SK-N-SH (cell line): ENCODE measurements around the gene UNC5CL. TPM values are rescaled to one million over a fixed set of nuclear protein-coding genes. Genes with fewer than 3 reads are reported as not detected.

Experiments used
- CTCF ChIA-PET: fragments of 300-600, 350-600 bp; formaldehyde crosslinking; extraction: SDS; loops from one replicate; lab custom pipeline; 2021; lab: Yijun Ruan, JAX
- POLR2A ChIA-PET: fragments of 350-600 bp; sonication (Branson Sonifier 250); formaldehyde crosslinking; extraction: SDS; loops from one replicate; lab custom pipeline; 2020; ENCODE audit warnings: antibody characterized with exemption, inconsistent platforms; lab: Yijun Ruan, JAX
- DNase-seq: peaks from one replicate; pipeline ENCODE4 v3.0.0; 2012
- H2AFZ ChIP-seq: fragments of 200-600 bp; sonication (generic); 2 replicates; pipeline ENCODE4 v1.8.1; 2016; ENCODE audit warnings: antibody characterized with exemption, mild to moderate bottlenecking, low read depth
- H3F3A ChIP-seq: fragments of 200-600 bp; sonication (generic); replicated peaks from 2 replicates; pipeline ENCODE3; 2016; ENCODE audit warnings: antibody characterized with exemption, mild to moderate bottlenecking; ENCODE audit not compliant: insufficient read depth
- H3K27ac ChIP-seq, 2 experiments: fragments of 200-500 bp in 1 of 2; fragments of 200-600 bp in 1 of 2; sonication (Bioruptor generic) in 1 of 2; sonication (generic), shearing (Covaris generic) in 1 of 2; 2 replicates each; pipeline versions ENCODE4 v1.5.1 to v1.6.1; 2014 to 2016; ENCODE audit warnings: low read depth in 2 of 2, inconsistent platforms in 1 of 2, low read length in 1 of 2, mild to moderate bottlenecking in 1 of 2, mixed read lengths in 1 of 2
- H3K27me3 ChIP-seq: fragments of 200-600 bp; sonication (generic), shearing (Covaris generic); 2 replicates; pipeline ENCODE4 v1.6.1; 2016; ENCODE audit warnings: mixed run types; ENCODE audit not compliant: insufficient read depth
- H3K36me3 ChIP-seq, 2 experiments: fragments of 200-500 bp in 1 of 2; fragments of 200-600 bp in 1 of 2; sonication (Bioruptor generic) in 1 of 2; sonication (generic) in 1 of 2; replicated peaks in 1 of 2; 2 replicates each; pipeline versions ENCODE3 to v1.5.1; 2014 to 2016; ENCODE audit warnings: low read length in 1 of 2, mild to moderate bottlenecking in 1 of 2; ENCODE audit not compliant: insufficient read depth in 2 of 2, control insufficient read depth in 1 of 2
- H3K4me1 ChIP-seq, 2 experiments: fragments of 200-500 bp in 1 of 2; fragments of 200-600 bp in 1 of 2; sonication (Bioruptor generic) in 1 of 2; sonication (generic), shearing (Covaris generic) in 1 of 2; 2 replicates each; pipeline versions ENCODE4 v1.5.1 to v1.6.1; 2014 to 2016; ENCODE audit warnings: low read depth in 1 of 2, low read length in 1 of 2, mixed run types in 1 of 2; ENCODE audit not compliant: insufficient read depth in 2 of 2, control insufficient read depth in 1 of 2
- H3K4me2 ChIP-seq: fragments of 200-600 bp; sonication (generic), shearing (Covaris generic); 2 replicates; pipeline ENCODE4 v1.6.1; 2017; ENCODE audit warnings: mixed run types
- H3K4me3 ChIP-seq, 2 experiments: fragments of 200-500 bp in 1 of 2; fragments of 200-600 bp in 1 of 2; sonication (Bioruptor generic) in 1 of 2; sonication (generic), shearing (Covaris generic) in 1 of 2; 2 replicates each; pipeline versions ENCODE4 v1.5.1 to v1.8.1; 2014 to 2016; ENCODE audit warnings: low read depth in 2 of 2, inconsistent platforms in 1 of 2, low read length in 1 of 2, mild to moderate bottlenecking in 1 of 2, mixed read lengths in 1 of 2, moderate library complexity in 1 of 2
- H3K79me2 ChIP-seq: fragments of 200-600 bp; sonication (generic); 2 replicates; pipeline ENCODE4 v1.8.1; 2017; ENCODE audit warnings: mild to moderate bottlenecking; ENCODE audit not compliant: insufficient read depth
- H3K9ac ChIP-seq: fragments of 200-600 bp; sonication (generic); 2 replicates; pipeline ENCODE4 v1.6.1; 2017; ENCODE audit warnings: mixed run types
- H3K9me2 ChIP-seq: fragments of 200-600 bp; sonication (generic); 2 replicates; pipeline ENCODE4 v1.6.1; 2017; ENCODE audit warnings: mixed run types
- H3K9me3 ChIP-seq: fragments of 200-600 bp; sonication (generic); 2 replicates; pipeline ENCODE4 v1.6.1; 2017; ENCODE audit warnings: mixed run types, mild to moderate bottlenecking, moderate library complexity
- H4K20me1 ChIP-seq: fragments of 200-600 bp; sonication (generic); 2 replicates; pipeline ENCODE4 v1.6.1; 2017; ENCODE audit warnings: mild to moderate bottlenecking, mixed run types; ENCODE audit not compliant: insufficient read depth
- FOSL2 ChIP-seq: IDR thresholded peaks from 2 replicates; pipeline ENCODE4 v1.4.0; 2012; ENCODE audit warnings: low read depth, mild to moderate bottlenecking, moderate library complexity, borderline replicate concordance
- FOXM1 ChIP-seq: IDR thresholded peaks from 2 replicates; pipeline ENCODE4 v1.4.0; 2012; ENCODE audit warnings: low read depth, mild to moderate bottlenecking
- GATA2 ChIP-seq: sonication (generic); formaldehyde crosslinking; IDR thresholded peaks from 2 replicates; pipeline ENCODE4 v1.5.0; 2020; ENCODE audit warnings: mild to moderate bottlenecking, missing genetic modification reagents
- JUND ChIP-seq: IDR thresholded peaks from 2 replicates; pipeline ENCODE4 v1.4.0; 2012
- MEF2A ChIP-seq: IDR thresholded peaks from 2 replicates; pipeline ENCODE4 v1.4.0; 2012; ENCODE audit warnings: low read depth, borderline replicate concordance
- MXI1 ChIP-seq: IDR thresholded peaks from 2 replicates; pipeline ENCODE4 v1.6.1; 2012; ENCODE audit warnings: mild to moderate bottlenecking, low read depth, low read length, improper control_type of control experiment
- NRF1 ChIP-seq: IDR thresholded peaks from 2 replicates; pipeline ENCODE4 v1.6.1; 2012; ENCODE audit warnings: low read depth, mild to moderate bottlenecking, low read length
- POLR2AphosphoS5 ChIP-seq: IDR thresholded peaks from 2 replicates; pipeline ENCODE4 v1.6.1; 2012; ENCODE audit warnings: low read depth, low read length
- RCOR1 ChIP-seq: fragments of 150-350 bp; IDR thresholded peaks from 2 replicates; pipeline ENCODE4 v1.6.1; 2017; ENCODE audit warnings: antibody characterized with exemption, low read length
- RFX5 ChIP-seq: IDR thresholded peaks from 2 replicates; pipeline ENCODE4 v1.6.1; 2012; ENCODE audit warnings: mild to moderate bottlenecking, improper control_type of control experiment, low read length
- RXRA ChIP-seq: IDR thresholded peaks from 2 replicates; pipeline ENCODE4 v1.4.0; 2012; ENCODE audit warnings: low read depth, mild to moderate bottlenecking, borderline replicate concordance
- TAF1 ChIP-seq: IDR thresholded peaks from 2 replicates; pipeline ENCODE4 v1.6.1; 2012; ENCODE audit warnings: low read depth, mild to moderate bottlenecking, low read length, moderate library complexity, borderline replicate concordance
- WGBS: methylation state at CpG from one replicate; pipeline ENCODE4 v1.1.6; 2017; ENCODE audit warnings: low lambda C conversion rate; 5-methylcytosine and 5-hydroxymethylcytosine counted together
- polyA plus RNA-seq, 3 experiments: library from polyadenylated mRNA; depleted of rRNA; stranded (reverse); fragments of >200 nt; gene quantifications; 2 replicates each; pipeline ENCODE4 v1.2.3, GENCODE V29; 2012
- TF ChIP-seq, protein P1 (sequence below): IDR thresholded peaks from 2 replicates; pipeline ENCODE4 v1.4.0; 2012; ENCODE audit warnings: low read depth, borderline replicate concordance
- TF ChIP-seq, protein P2 (sequence below): fragments of 150-350 bp; IDR thresholded peaks from 2 replicates; pipeline ENCODE4 v1.6.1; 2016; ENCODE audit warnings: mild to moderate bottlenecking, low read depth, low read length
- TF ChIP-seq, protein P3 (sequence below): fragments of 150-350 bp; IDR thresholded peaks from 2 replicates; pipeline ENCODE4 v1.6.1; 2017; ENCODE audit warnings: antibody characterized with exemption, low read length, low read depth, borderline replicate concordance
- TF ChIP-seq, protein P4 (sequence below): IDR thresholded peaks from 2 replicates; pipeline ENCODE4 v1.4.0; 2012; ENCODE audit warnings: low read depth, borderline replicate concordance

The UNC5CL gene
- polyA plus RNA-seq, 1 of the 3 experiments (the other 2 are of a cell fraction), result 0.10 TPM

DNA sequence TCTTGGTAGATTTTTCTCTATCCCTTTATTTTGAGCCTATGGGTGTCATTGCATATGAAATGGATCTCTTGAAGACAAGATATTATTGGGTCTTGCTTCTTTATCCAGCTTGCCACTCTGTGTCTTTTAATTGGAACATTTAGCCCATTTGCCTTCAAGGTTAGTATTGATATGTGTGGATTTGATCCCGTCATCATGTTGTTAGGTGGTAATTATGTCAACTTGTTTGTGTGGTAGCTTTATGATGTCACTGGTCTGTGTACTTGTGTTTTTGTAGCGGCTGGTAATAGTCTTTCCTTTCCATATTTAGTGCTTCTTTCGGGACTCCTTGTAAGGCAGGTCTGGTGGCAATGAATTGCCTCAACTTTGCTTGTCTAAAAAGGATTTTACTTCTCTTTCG lies 61.9 kb downstream of the UNC5CL start:
- Histone ChIP-seq H3K9ac (no peak overlapping the region), H3K4me1 (no peaks in the 10 kb centered on the region)
- CTCF ChIA-PET, result no interaction called here
- TF ChIP-seq, protein P1, sequence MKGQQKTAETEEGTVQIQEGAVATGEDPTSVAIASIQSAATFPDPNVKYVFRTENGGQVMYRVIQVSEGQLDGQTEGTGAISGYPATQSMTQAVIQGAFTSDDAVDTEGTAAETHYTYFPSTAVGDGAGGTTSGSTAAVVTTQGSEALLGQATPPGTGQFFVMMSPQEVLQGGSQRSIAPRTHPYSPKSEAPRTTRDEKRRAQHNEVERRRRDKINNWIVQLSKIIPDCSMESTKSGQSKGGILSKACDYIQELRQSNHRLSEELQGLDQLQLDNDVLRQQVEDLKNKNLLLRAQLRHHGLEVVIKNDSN, result no peak
- TF ChIP-seq JUND (no peak), FOSL2 (no peak), MXI1 (no peak), RCOR1 (no peak), RXRA (no peak), FOXM1 (no peak), RFX5 (no peak), MEF2A (no peak), TAF1 (no peak), NRF1 (no peak), GATA2 (no peak), POLR2AphosphoS5 (no peak)
- TF ChIP-seq, protein P2, sequence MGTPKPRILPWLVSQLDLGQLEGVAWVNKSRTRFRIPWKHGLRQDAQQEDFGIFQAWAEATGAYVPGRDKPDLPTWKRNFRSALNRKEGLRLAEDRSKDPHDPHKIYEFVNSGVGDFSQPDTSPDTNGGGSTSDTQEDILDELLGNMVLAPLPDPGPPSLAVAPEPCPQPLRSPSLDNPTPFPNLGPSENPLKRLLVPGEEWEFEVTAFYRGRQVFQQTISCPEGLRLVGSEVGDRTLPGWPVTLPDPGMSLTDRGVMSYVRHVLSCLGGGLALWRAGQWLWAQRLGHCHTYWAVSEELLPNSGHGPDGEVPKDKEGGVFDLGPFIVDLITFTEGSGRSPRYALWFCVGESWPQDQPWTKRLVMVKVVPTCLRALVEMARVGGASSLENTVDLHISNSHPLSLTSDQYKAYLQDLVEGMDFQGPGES, result no peak
- TF ChIP-seq, protein P3, sequence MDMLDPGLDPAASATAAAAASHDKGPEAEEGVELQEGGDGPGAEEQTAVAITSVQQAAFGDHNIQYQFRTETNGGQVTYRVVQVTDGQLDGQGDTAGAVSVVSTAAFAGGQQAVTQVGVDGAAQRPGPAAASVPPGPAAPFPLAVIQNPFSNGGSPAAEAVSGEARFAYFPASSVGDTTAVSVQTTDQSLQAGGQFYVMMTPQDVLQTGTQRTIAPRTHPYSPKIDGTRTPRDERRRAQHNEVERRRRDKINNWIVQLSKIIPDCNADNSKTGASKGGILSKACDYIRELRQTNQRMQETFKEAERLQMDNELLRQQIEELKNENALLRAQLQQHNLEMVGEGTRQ, result no peak
- TF ChIP-seq, protein P4, sequence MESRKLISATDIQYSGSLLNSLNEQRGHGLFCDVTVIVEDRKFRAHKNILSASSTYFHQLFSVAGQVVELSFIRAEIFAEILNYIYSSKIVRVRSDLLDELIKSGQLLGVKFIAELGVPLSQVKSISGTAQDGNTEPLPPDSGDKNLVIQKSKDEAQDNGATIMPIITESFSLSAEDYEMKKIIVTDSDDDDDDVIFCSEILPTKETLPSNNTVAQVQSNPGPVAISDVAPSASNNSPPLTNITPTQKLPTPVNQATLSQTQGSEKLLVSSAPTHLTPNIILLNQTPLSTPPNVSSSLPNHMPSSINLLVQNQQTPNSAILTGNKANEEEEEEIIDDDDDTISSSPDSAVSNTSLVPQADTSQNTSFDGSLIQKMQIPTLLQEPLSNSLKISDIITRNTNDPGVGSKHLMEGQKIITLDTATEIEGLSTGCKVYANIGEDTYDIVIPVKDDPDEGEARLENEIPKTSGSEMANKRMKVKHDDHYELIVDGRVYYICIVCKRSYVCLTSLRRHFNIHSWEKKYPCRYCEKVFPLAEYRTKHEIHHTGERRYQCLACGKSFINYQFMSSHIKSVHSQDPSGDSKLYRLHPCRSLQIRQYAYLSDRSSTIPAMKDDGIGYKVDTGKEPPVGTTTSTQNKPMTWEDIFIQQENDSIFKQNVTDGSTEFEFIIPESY, result no peak
- TF ChIP-seq, all 33 proteins: peak for 0
- Histone ChIP-seq H3K4me3 (no peak overlapping the region), H2AFZ (no peak overlapping the region), H3K36me3 (no peaks in the 10 kb centered on the region), H3K9me3 (no peaks in the 10 kb centered on the region), H3K9me2 (no peaks in the 10 kb centered on the region), H3K27me3 (no peaks in the 10 kb centered on the region), H3K79me2 (no peaks in the 10 kb centered on the region), H4K20me1 (no peaks in the 10 kb centered on the region), H3K27ac (no peak overlapping the region), H3K4me2 (no peak overlapping the region), H3F3A (no peaks in the 10 kb centered on the region)
- DNase-seq, result no peak
- WGBS, result 68% methylated on average over 4 of the region's 4 CpGs
- POLR2A ChIA-PET, result no interaction called here

Other genes with a start within 250 kb of the UNC5CL start
- gene TSPO2, start 3.2 kb upstream of the UNC5CL start, polyA plus RNA-seq (2012; rRNA removed), result not detected in 2 replicates
- not detected in 2 replicates for gene APOBEC2, start 14.0 kb upstream of the UNC5CL start, polyA plus RNA-seq (2012; rRNA removed)
- 5.6 and 6.4 TPM in 2 replicates for gene OARD1, start 33.1 kb upstream of the UNC5CL start, polyA plus RNA-seq (2012; rRNA removed)
- gene NFYA, start 33.8 kb upstream of the UNC5CL start, polyA plus RNA-seq (2012; rRNA removed), result 6.8 and 9.7 TPM in 2 replicates
- not detected in 2 replicates for gene TREML1, start 115.1 kb upstream of the UNC5CL start, polyA plus RNA-seq (2012; rRNA removed)
- gene TREM2, start 123.9 kb upstream of the UNC5CL start, polyA plus RNA-seq (2012; rRNA removed), result not detected in 2 replicates
- not detected in 2 replicates for gene TREML2, start 161.9 kb upstream of the UNC5CL start, polyA plus RNA-seq (2012; rRNA removed)
- gene TREML4, start 189.1 kb upstream of the UNC5CL start, polyA plus RNA-seq (2012; rRNA removed), result not detected in 2 replicates
- gene TREM1, start 247.5 kb upstream of the UNC5CL start, polyA plus RNA-seq (2012; rRNA removed), result not detected in 2 replicates